RWPE1 (cell line): ENCODE measurements around the gene B3GLCT.

ENCODE experiments used
- CTCF ChIA-PET: fragments of 350-600 bp; sonication (Branson Sonifier 250); formaldehyde crosslinking; extraction: SDS; loops from one replicate; lab custom pipeline; 2021; lab: Yijun Ruan, JAX
- POLR2A ChIA-PET: fragments of 400-600 bp; formaldehyde crosslinking; extraction: SDS; loops from one replicate; lab custom pipeline; 2020; ENCODE audit warnings: antibody characterized with exemption; ENCODE audit not compliant: low non-redundant PET; lab: Yijun Ruan, JAX
- DNase-seq: peaks from one replicate; pipeline ENCODE4 v3.0.0; 2012; ENCODE audit warnings: low spot score
- H3K27ac ChIP-seq: fragments of 450-650 bp; 2 replicates; pipeline ENCODE4 v1.5.1; 2017
- CTCF ChIP-seq: fragments of 450-650 bp; conservative IDR thresholded peaks from 2 replicates; pipeline ENCODE4 v1.5.1; 2017; ENCODE audit warnings: low read depth, mild to moderate bottlenecking

The B3GLCT gene

GRCh38 chr13:31182987-31183386 is 16.8 kb upstream of the B3GLCT start:
- H3K27ac ChIP-seq, result no peak overlapping the region
- no peak for DNase-seq
- TF ChIP-seq CTCF, result no peak
- ChIA-PET POLR2A (no interaction called here), CTCF (no interaction called here)

- DNase-seq, result no peak
- H3K27ac ChIP-seq, result no peak overlapping the region
- ChIA-PET CTCF (no interaction called here), POLR2A (no interaction called here)
- no peak for TF ChIP-seq CTCF
Measured at GRCh38 chr13:31184451-31184850, 15.3 kb upstream of the B3GLCT start.

GRCh38 chr13:31184981-31185645 is 14.7 kb upstream of the B3GLCT start:
- no peak for TF ChIP-seq CTCF
- H3K27ac ChIP-seq, result no peak overlapping the region
- ChIA-PET CTCF (interaction anchor here (0.7 kb wide), 1 partner anchor 239 kb away, joined by 3 read pairs; no protein-coding TSS in a partner anchor), POLR2A (no interaction called here)
- DNase-seq, result no peak

GRCh38 chr13:31191748-31192147 is 8.0 kb upstream of the B3GLCT start:
- no peak for TF ChIP-seq CTCF
- CTCF ChIA-PET, result interaction anchor here (0.5 kb wide), 1 partner anchor 30 kb away, joined by 4 read pairs; the partner anchor contains the start of gene HSPH1
- DNase-seq, result no peak
- H3K27ac ChIP-seq, result no peak overlapping the region
- POLR2A ChIA-PET, result no interaction called here

GRCh38 chr13:31192306-31192705 is 7.5 kb upstream of the B3GLCT start:
- TF ChIP-seq CTCF, result no peak
- ChIA-PET CTCF (no interaction called here), POLR2A (no interaction called here)
- no peak for DNase-seq
- no peak overlapping the region for H3K27ac ChIP-seq

DNA sequence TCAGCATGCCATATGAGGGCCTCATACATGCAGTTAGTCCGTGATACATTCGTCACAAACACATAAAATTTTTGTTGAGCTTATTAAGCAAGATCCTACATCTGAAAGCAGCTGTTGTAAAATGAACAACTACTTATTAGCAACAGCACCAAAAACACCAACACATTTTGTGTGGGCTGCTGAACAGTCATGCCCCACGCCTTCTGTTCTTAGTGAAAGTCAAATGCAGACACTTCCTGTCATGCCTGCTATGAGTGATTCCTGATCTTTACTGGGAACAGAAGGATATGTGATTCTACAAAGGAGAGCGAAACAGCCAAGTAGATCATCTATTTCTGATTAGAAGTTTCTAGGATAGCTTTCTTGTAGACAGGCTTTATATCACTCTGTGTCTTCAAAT is 4.2 kb upstream of the B3GLCT start:
- TF ChIP-seq CTCF, result no peak
- ChIA-PET CTCF (interaction anchor here (0.6 kb wide), 1 partner anchor 764 kb away, joined by 3 read pairs; no protein-coding TSS in a partner anchor), POLR2A (no interaction called here)
- no peak for DNase-seq
- H3K27ac ChIP-seq, result no peak overlapping the region
